Left renal pelvis (tissue), 4 donors: ENCODE measurements around the gene SPPL2B. TPM values are rescaled to one million over a fixed set of nuclear protein-coding genes. Genes with fewer than 3 reads are reported as not detected.
"Not testable (repeated sequence)": the region's sequence is repeated elsewhere in the genome, so short reads cannot be mapped to it uniquely, and the experiment has no call there.

Source experiments
- DNase-seq, 4 donors: peaks; one replicate each; pipeline ENCODE4 v3.0.0-alpha.2; 2013; ENCODE audit warnings: low read depth in 4 of 4, low spot score in 3 of 4
- polyA plus RNA-seq, 4 donors: library from polyadenylated mRNA; unstranded; fragments of 120-200 nt; gene quantifications; one replicate each; pipeline ENCODE4 v1.2.1, GENCODE V29; 2013; ENCODE audit not compliant: insufficient read length in 4 of 4

Gene SPPL2B
- polyA plus RNA-seq, 4 donors, result 41.3 to 128 (median 56.7) TPM

DNA sequence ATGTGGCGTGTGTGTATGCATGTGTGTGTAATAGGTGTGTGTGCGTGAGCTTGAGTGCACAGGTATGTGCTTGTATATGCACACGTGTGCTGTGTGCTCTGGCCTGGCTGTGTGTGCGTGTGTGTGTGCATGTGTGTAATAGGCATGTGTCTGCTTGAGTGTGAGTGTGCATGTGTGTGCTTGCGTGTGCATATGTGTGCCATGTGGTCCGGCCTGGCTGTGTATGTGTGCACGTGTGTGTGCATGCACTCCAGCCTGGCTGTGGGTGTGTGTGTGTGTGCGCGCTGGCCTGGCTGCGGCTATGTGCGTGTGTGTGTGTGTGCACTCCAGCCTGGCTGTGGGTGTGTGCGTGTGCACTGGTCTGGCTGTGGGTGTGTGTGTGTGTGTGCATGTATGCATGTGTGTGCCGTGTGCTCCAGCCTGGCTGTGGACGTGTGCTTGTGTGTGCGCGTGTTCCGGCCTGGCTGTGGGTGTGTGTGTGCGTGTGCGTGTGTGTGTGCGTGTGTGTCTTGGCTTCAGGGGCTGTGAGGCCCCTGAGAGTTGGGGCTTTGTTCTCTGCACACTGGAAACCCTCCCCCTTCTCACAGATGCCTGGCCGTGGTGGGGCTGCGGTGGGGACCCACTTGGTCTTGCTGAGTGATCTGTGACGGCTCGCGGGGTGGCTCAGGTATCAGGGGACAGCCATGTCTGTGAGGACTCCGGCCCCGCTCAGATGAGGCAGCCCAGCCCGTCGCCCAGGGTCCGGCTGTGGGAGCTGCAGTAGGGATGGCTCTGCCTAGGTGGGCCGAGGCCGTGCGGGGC lies 8.2 kb downstream of the SPPL2B start:
- no peak for DNase-seq

DNA sequence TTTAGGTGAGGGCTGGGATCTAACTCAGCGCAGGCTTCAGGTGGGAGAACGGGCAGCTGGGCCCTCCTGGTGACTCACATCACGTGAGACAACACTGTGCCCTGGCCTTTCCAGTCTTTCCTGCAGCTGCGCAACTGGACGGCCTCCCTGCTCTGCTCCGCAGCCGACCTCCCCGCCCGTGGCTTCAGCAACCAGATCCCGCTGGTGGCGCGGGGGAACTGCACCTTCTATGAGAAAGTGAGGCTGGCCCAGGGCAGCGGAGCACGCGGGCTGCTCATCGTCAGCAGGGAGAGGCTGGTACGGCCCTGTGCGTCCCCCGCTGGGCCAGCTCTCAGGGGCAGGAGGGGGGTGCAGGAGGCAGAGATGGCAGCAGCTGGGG lies 8.8 kb downstream of the SPPL2B start:
- peak; percentile 50 to 71 (median 64) for DNase-seq

DNA sequence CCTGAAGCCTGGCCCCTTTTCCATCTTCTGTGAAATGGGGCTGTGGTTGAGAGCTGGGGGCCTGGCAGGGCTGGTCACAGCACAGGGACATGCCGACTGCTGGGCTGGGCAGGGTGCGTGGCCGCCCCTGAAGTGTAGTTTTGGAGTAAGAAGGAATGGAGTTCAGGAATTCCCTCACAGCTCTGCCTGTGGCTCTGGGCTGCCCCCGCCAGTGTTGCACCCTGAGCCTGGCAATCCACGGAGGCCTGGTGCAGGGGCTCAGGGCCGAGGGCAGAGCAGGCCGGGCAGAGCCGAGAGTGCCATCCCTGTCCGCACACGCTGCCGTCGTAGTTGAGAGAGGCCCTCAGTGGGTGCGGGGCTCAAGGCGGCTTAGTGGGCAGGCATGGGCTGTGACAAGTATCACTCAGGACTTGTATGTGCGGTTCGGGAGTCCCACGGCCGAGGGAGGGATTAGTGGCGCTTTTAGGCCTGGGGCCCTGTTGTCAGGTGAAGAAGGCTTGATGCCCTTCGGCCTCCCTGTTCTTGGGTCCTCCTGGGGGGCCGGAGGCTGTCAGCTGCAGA lies 9.7 kb downstream of the SPPL2B start:
- DNase-seq, result no peak

DNA sequence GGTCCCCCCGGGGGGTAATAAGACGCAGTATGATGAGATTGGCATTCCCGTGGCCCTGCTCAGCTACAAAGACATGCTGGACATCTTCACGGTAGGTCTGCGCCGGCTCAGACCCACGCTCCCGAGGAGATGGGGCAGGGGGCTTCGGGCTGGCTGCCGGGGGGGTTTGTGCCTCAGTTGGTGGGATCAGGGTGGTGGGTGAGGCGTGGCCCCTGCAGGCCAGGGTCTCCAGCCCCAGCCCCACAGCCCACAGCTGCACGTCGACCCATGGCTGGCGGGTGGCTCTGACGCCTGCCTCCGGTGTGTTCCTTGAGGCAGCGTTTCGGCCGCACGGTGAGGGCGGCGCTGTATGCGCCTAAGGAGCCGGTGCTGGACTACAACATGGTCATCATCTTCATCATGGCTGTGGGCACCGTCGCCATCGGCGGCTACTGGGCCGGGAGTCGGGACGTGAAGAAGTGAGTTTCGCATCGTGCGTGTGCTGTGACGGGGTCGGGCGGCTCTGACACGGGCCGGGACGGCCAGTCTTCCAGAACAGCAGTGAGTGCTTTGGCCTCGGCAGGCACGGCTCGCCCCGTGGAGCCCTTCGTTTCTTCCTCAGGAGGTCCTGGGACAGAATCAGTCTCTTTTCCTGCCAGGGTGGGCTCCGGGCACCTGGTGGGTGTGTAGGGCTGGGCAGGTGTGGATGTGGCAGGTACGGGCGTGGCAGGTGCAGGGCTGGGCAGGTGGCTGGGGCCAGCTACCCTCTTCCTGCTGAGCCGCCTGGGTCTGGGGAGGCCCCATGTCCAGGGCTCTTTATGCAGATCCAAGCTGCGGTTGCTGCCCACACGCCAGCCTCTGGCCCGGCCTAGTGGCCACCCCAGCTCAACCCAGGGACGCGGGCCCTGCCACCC lies 10.5 kb downstream of the SPPL2B start:
- DNase-seq, result no peak

DNA sequence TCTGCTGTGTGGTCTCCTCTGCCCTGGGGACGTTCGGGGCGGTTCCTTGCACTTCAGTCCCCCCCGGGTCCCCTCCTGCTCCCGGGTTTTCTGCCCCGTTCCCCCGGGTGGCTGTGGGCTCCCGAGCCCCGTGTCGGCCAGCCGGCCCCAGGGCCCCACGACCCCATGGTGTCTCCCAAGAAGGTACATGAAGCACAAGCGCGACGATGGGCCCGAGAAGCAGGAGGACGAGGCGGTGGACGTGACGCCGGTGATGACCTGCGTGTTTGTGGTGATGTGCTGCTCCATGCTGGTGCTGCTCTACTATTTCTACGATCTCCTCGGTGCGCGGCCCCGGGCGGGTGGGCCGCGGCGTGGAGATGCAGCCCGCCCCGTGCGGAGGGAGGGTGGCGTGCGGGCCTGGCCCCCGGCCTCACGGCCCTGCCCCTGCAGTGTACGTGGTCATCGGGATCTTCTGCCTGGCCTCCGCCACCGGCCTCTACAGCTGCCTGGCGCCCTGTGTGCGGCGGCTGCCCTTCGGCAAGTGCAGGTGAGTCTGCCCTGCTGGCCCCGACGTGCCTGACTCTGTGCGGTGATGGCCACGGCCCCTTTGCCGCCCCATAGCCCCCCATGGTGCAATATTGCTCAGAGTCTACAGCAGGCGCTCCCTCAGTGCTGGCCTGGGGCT lies 11.3 kb downstream of the SPPL2B start:
- DNase-seq, result no peak

DNA sequence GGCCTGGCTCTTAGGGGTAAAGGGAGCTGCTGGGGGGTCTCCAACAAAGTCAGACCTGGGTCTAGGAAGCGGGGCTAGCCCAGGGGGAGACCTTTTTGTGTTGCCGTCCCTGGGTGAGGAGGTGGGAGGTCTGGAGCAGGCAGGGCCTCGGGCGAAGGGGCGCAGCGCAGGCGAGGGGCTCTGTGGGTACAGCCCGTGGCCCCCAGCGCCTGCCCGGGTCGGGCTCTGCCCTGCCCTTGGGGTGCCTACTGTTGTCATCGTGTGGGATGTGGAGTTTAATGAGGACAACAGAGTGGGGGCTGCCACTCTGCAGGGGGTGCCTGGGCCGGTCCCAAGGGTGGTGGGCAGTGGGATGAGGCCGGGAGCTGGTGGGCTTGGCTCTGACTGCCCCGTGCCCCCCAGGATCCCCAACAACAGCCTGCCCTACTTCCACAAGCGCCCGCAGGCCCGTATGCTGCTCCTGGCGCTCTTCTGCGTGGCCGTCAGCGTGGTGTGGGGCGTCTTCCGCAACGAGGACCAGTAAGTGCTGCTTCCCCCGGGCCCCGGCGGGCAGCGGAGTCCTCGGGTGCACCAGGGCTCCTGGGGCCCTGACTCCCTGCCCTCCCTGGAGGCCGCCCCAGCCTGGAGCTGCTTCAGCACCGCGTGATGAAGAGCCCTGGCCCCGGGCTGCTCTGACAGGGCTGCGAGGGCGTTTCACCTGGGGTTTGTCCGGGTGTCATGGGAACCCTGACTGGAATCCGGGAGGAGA lies 12.2 kb downstream of the SPPL2B start:
- DNase-seq, result no peak

DNA sequence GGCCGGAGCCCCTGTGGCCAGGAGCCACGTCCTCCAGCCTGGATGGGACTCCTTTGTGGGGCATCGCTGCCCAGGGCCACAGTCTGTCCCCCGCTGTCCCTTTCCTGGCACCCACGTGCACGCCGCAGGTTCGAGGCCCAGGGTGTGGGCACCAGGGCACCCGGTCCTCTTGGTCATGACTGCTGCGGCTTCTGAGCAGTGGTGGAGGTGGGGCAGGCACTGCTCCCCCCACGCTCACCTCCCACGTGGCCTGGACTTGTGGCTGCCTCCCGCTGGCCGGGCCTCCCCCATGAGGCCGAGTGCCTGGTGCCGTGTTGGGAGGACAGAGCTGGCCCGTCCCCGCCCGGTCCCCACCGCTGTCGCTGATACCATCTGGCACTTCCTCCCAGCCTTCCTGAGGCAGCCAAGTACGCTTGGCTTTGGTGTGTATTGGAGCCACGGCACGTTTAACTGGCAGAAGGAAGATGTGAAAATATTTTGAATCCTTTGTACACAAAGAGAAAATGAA lies 12.8 kb downstream of the SPPL2B start:
- no peak for DNase-seq

DNA sequence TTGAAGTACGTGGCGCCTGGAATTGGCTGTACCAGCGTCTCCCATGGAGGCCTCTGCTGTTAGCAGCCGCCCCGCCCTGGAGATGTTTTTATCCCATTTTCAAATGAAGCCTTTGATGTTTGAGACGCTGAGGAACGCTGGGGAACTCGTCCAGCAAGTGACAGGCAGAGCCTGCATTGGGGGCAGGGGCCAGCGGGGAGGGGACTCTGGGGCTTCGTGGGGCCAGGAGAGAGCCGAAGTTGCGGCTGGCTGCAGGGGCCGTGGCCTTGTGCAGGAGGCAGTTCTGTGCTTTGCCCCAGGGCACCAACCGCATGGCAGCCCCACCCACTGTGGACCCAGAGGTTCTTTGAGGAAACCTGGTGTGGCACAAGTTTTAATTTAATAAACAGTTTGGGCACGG lies 13.5 kb downstream of the SPPL2B start:
- no peak for DNase-seq

DNA sequence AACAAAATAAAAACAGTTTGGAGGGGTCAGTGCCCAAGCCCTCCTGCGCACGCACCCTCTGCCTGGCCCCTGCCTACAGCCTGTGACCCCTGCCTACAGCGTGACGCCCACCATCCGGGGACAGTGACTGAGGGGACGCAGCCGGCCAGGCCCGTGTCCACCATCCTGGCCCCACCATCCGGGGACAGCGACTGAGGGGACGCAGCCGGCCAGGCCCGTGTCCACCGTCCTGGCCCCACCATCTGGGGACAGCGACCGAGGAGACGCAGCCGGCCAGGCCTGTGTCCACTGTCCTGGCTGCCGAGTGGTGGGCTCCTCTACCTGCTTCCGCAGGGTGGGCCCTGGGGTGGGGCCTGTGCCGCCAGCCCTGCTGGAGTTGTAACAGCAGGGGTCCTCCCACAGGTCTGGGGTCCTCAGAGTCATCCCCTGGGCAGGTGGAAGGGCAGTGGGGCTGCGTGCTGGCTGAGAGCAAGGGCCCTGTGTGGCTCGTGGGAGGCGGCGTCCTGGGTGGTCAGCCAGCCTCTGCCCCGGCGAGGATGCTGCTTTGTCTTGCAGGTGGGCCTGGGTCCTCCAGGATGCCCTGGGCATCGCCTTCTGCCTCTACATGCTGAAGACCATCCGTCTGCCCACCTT lies 14.3 kb downstream of the SPPL2B start:
- no peak for DNase-seq

DNA sequence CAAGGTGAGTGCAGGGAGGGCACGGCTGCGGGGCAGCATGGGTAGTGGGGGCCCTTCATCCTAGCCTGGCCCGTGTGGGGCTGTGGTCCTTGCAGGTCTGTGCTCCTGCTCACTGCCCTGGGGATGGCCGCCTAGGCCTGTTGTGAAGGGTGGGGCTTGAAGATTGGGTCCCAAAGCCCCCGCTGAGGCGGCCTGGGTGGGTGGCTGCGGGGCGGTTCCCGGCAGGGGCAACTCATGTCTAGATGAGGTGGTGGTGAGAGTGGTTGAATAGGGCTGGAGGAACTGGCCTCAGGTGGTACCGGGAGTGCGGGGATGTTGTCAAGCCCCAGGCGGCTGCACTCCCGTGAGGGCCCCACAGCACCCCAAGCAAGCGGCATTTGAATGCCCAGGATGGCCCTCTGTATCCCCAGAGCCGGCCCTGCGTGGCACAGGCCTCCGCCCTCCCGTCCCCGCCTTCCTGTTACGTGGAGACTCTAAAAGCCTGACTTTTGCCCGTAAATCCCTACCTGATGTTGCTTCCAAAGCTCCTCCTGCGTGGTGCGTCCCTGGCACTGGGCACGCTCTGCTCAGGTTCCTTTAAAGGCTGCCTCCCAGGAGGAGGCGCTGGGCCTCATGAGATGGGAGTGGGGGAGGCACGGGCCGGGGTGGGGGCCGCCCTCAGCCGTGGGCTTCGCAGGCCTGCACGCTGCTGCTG lies 15.0 kb downstream of the SPPL2B start:
- no peak for DNase-seq

DNA sequence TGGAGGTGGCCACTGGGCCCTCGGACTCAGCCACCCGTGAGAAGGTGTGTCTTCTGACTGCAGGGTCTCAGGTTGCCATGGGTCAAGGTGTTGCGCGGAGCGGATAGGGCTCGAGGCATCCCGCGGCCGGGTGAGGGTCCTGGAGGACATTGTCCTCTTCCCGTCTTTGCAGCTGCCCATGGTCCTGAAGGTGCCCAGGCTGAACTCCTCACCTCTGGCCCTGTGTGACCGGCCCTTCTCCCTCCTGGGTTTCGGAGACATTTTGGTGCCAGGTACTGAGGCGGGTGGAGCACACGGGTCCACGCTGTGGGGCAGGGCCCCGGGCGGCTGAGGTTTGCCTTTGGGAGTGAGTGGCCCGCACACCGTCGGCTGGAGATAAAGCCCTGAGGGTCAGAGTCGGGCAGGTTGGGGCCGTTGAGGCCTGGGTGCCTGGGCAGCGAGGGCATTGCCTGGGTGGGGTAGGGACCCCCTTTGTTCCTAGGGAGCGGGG lies 15.9 kb downstream of the SPPL2B start:
- DNase-seq, result no peak

DNA sequence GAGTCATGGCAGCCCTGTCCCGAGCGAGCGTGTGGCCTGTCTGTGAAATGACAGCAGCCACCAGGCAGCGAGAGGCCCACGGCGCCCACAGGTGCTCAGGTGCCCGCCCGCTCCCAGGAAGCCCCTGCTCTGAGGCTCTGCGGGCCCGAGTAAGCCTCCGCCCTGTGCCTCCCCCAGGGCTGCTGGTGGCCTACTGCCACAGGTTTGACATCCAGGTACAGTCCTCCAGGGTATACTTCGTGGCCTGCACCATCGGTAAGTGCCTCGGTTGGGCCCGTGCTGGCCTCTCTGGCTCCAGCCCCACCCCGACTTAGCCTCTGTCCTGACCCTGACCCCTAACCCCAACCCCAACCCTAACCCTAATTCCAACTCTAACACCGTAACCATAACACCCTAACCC lies 16.6 kb downstream of the SPPL2B start:
- DNase-seq, result no peak

DNA sequence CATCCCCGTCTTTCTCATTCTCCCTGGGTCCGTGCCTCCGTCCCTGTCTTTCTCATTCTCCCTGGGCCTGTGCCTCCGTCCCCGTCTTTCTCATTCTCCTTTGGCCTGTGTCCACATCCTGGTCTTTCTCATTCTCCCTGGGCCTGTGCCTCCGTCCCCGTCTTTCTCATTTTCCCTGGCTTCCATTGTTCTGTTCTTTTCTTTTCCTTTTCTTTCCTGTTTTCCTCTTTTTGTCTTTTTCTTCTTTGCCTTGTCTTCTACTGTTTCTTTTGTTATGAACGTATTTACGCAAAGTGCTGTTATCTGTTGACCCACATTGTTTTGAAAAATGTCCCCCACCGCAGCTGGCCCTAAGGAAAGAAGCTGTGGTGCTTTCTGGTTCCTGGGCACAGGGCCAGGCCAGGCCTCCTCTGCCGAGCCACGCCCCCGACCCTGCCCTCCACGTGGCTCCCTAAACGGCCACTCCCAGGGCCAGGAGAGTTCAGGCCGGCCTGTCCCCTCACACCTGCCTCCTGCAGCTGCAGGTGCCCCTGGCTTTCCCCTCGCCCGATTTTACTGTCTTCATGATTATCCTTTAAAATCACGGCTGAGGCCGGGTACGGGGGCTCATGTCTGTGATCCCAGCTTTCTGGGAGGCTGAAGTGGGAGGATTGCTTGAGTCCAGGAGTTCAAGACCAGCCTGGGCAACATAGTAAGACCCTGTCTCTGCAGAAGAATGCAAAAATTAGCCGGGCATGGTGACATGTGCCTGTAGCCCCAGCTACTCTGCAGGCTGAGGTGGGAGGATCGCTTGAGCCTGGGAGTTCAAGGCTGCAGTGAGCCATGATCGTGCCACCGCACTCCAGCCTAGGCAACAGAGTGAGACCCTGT lies 17.5 kb downstream of the SPPL2B start:
- DNase-seq, result no peak

DNA sequence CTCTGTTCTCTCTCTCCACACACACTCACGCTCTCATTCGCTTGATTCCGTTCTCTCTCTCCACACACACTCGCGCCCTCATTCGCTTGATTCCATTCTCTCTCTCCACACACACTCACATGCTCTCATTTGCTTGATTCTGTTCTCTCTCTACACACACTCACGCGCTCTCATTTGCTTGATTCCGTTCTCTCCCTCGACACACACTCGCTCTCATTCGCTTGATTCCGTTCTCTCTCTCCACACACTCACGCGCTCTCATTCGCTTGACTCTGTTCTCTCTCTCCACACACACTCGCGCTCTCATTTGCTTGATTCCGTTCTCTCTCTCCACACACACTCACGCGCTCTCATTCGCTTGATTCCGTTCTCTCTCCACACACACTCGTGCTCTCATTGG lies 21.3 kb downstream of the SPPL2B start:
- DNase-seq, result not testable (repeated sequence)

DNA sequence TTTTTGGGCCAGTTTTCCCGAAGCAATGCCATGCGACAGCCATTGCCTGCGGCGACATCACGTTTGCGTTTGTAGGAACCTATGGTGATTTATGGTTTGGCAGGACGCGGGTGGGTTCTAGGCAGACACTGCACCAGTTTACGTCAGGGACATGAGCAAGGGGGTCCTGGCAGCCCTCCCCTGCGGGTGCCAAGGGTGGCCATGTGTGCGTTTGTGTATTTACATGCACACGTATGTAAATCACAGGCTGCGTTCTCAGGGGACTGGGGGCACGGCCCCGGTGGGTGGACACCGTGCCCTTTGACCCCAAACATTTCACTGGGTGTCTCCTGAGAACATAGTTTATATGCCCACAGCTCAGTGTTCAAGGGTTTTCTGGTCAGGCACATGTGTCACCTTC lies 22.2 kb downstream of the SPPL2B start:
- no peak for DNase-seq

DNA sequence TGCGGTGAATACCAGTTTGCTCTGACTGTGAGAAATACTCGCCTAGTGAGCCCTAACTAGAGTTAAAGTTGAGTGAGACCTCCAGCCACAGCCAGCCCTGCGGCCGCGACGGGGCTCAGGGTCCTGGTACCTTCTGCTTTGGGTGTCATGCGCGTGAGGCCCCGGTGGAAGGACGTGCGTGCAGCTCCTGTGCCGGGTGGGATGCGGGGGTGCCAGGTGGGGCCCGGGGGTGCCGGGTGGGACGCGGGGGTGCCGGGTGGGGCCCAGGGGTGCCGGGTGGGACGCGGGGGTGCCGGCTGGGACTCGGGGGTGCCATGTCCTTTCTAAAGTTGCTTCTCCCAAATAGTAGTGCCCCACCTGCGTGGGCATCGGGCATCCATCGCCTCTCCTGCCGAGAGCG lies 23.1 kb downstream of the SPPL2B start:
- no peak for DNase-seq

DNA sequence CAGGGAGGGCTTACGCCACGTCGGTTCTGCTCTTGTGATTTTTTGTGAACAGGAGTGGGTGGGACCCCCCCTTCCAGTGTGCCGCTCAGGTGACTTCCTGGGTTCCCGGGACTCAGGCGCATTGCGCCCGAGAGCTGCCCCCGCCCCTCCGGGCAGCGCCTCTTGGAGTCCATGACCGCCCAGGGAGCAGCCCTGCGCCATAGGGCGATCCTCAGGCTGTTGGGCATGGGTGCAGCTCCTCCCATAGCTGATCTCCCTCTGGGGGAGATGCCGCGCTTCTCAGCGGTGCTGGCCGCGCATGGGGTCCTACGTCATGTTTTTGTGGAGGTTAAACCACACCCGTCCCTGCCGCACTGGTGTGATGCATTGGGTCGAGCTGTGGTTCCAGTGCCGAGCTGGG lies 23.6 kb downstream of the SPPL2B start:
- DNase-seq, result no peak
